ENCODE measurements around the gene PDE6D.

- no peak for TF ChIP-seq POLR2A (IDR thresholded peaks at IDR 0.05)
- TF ChIP-seq, protein P1, sequence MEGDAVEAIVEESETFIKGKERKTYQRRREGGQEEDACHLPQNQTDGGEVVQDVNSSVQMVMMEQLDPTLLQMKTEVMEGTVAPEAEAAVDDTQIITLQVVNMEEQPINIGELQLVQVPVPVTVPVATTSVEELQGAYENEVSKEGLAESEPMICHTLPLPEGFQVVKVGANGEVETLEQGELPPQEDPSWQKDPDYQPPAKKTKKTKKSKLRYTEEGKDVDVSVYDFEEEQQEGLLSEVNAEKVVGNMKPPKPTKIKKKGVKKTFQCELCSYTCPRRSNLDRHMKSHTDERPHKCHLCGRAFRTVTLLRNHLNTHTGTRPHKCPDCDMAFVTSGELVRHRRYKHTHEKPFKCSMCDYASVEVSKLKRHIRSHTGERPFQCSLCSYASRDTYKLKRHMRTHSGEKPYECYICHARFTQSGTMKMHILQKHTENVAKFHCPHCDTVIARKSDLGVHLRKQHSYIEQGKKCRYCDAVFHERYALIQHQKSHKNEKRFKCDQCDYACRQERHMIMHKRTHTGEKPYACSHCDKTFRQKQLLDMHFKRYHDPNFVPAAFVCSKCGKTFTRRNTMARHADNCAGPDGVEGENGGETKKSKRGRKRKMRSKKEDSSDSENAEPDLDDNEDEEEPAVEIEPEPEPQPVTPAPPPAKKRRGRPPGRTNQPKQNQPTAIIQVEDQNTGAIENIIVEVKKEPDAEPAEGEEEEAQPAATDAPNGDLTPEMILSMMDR (IDR thresholded peaks at IDR 0.05): no peak
Observed at GRCh38 chr2:231715499-231715837, 65.6 kb downstream of the PDE6D start.
